Suppressor macrophage treated with lipopolysaccharide for 1 hour (primary cell): ENCODE measurements around the gene HOXA5.

Experiments used
- DNase-seq, 3 donors: peaks; one replicate each; pipeline ENCODE4 v3.0.0-alpha.2; 2020 to 2022

The HOXA5 gene

DNA sequence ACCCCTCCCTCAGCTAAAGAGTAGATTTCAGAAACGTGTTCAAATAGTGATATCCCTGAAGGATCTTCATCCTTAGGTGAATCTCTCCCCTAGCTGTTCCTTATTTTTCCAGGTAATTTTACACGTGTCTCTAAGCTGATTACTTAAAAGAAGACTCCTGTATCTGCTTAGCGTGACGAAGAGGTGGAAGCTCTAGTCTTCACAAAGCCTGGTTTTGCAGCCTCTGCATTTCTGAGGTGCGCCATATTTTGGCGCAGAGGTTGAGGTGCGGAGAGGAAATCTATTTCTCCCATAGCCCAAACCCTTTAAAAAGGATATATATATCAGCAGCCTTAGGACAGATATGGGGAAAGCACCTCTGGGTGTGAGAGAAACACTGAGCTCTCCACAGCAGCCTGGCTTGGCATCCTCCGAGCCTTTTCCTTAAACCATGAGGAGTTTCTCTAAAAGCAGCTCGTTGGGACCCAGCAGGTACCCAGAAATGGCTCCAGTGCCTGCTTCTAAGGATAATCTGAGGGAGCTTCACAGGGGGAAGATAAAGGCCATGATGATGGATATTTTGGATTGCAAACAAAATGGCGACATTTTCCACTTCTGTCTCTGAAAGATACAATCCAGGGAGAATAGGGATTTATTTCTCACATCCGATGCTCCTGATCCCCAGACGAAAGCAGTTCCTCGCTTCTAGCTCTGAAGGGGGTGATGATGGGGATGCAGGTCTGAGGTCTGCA, 38.0 kb downstream of the HOXA5 start:
- DNase-seq: no peak

DNA sequence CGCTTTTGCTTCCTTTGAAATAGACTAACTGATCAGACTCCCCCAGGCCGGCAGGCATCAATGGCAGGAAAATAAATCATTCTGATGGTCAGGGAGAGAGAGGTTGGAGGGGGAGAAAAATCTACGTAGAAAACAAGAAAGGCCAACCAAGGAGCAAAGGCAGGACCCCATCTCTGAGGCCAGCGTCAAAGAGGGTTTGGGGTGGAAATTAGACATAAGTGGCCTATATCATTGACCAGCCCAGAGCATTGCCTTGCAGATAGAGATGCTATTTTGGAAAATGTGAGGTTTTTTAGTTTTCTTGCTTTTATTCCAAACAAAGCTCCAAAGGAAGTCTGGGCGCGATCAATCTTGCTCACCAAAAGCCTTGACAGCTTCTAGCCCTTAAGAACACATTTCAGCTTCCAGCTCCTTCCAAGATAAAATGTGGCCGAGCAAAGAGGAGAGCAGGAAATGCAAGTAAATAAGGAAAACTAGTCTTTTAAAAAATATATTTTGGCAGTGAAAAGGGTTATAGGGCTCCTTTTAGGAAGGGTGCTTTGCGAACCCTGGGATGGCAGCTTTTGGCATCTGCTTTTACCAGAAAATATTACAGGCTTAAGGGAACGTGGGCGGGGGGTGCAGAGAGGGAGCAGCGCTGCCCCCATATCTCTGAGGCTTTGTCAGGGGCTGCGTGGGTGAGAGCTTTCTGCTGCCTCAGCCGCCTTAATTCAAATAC, 39.0 kb downstream of the HOXA5 start:
- no peak for DNase-seq

GRCh38 chr7:27103489-27104226, 39.8 kb downstream of the HOXA5 start:
- DNase-seq: no peak

DNA sequence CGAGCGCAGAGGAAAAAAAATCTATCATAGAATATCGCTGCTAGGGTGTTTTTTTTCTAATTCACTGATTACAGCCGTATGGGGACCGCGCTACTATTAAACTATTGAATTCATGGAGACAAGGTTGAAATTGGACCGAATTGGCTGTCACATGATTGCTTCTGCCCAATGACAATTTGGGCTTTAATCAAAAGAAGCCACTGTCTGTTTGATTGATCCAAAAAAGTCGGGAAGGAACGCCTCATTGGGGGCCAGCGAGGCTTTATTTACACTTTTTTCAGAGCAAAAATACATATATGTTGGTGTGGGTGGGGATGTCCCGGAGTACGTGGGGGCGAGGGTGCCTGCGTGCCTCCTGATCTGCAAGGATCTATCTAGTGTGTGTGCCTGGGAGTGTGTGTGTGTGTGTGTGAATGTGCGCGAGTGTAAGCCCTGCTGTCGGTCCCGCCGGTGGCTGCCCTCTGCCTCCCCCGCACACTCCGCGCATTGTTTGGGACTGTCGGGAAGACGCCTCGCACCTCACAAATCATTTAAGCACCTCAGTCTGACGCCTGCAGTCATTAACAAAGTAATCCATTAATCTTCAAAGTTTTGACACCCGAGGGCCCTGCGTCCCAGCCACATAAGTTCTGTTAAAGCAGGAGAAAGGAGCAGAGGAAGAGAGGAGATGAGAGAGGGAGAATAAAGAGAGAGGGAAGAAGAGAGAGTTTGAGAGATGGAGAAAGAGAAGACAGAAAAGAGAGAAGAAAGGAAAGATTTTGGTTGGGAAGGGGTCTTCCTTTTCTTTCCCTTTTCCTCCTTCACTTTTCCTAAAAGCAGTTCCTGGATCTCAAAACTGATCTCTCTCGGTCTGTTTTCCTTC, 40.7 kb downstream of the HOXA5 start, which contains the start of gene HOXA2:
Gene HOXA2 (minus strand): TSS at position 103 of the 862 bp plus-strand sequence. CDS start 183 bp downstream, outside the sequence.
- peak in 1 of 3 donors; percentile 22 for DNase-seq

- DNase-seq: peak in 1 of 3 donors; percentile 32
These were observed 41.4 kb downstream of the HOXA5 start for GRCh38 chr7:27101957-27102580.

GRCh38 chr7:27101171-27101956, 42.1 kb downstream of the HOXA5 start:
- DNase-seq: peak; percentile 42 to 62 (median 62)

DNA sequence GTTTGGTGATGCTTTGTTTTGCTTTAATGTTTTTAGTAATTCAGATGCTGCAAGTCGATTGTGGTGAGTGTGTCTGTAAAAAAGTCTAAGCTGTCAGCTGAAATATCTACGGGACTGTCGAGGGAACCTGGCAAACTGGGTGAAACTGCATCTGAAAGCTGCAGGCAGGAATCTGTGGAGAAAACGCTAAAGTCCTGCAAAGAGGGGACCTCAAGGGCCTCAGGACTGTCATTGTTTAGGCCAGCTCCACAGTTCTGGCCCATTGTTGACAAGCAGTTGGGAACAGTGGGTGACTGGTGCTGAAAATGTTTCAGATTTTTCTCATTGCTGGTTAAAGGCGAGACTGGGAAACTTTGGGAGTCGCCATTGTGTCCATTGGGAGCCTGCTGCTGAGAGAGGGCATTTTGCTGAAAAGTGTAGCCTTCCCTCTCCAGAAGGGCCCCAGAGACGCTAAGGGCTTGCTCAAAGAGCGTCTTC, 42.7 kb downstream of the HOXA5 start:
- DNase-seq: no peak

DNA sequence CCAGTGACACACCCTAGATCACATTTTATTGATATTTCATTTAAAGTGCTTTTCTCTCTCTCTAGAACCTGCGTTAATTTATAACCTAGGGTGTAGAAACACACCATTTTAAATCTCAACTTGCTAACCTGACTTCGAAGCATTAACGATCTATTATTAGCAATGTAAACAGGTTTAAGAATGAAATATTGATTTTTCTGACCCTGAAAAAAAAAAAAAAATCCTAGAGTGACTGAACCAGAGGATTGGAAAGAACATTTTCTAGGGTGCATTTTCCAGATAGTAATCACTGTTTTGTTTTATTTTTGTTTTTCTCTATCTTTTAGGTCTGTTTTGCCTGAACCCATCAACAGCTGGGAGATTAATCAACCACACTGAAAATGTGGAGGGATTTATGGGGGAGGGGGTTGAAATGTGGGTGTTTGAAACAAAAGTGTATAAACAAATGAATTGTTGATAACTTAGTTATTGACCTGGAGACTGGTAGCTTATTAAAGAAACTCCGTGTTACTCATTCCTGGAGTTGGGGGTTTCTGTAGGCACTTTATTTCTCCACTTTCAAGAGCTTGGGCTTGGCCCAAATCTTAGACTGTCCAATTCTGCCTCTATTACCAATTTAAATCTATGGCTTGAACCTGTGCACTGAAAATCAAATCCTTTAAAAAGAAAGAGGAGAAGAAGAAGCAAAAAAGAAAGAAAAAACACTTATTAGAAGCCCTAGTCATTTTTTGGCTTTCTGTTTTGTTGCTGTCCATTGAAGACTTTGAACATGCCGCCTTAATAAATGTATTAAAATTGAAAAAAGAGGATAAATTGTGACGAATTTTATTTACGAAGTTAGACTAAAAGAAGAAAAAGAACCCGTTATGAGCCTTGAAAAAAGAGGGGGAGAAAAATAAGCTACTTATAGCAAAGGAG, 43.8 kb downstream of the HOXA5 start:
- DNase-seq: no peak

DNA sequence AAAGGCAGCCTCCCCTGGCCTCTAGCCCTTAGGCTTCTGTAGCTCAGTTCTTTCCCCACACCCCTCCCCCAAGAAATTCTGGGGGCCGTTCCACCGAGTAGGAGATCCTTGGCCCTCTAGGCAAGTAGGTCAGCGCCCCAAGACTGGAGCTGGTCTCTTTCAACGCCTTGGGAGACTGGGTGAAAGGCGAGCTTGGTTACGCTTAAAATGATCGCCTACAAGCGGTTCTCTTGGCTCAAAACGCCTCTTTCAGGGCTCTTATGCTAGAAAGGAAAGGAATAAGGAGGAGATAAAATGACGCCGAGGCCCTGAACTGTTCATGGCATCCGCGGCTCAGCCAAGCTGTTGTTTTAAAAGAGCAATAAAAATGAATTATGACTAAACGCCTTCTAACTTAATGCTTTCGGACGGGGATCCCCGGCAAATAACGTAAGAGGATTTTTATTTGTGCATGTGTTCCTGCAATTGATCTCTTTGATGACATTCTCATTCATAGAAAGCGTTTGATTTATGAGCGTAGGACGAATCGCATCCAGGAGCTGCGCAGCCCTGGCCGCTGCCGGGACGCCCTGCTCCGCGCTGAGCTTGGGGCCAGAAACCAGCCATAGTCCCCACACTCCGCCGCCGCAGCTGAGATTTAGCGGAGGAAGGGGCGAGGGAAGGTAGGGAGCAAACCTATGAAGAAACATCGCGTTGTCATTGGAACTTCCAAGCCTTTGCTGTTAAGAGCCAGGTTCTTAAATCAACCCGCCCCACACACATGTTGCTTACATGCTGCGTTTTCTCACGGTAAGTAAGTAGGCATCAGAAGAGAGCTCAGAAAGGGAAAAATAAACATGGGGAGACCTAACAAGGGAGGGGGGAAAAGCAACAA, 44.7 kb downstream of the HOXA5 start:
- peak; percentile 24 to 46 (median 26) for DNase-seq

- DNase-seq: peak; percentile 31 to 53 (median 53)
These were observed 45.5 kb downstream of the HOXA5 start for GRCh38 chr7:27097686-27098577.

GRCh38 chr7:27096768-27097514, 46.5 kb downstream of the HOXA5 start:
- peak; percentile 88 to 90 (median 89) for DNase-seq

DNA sequence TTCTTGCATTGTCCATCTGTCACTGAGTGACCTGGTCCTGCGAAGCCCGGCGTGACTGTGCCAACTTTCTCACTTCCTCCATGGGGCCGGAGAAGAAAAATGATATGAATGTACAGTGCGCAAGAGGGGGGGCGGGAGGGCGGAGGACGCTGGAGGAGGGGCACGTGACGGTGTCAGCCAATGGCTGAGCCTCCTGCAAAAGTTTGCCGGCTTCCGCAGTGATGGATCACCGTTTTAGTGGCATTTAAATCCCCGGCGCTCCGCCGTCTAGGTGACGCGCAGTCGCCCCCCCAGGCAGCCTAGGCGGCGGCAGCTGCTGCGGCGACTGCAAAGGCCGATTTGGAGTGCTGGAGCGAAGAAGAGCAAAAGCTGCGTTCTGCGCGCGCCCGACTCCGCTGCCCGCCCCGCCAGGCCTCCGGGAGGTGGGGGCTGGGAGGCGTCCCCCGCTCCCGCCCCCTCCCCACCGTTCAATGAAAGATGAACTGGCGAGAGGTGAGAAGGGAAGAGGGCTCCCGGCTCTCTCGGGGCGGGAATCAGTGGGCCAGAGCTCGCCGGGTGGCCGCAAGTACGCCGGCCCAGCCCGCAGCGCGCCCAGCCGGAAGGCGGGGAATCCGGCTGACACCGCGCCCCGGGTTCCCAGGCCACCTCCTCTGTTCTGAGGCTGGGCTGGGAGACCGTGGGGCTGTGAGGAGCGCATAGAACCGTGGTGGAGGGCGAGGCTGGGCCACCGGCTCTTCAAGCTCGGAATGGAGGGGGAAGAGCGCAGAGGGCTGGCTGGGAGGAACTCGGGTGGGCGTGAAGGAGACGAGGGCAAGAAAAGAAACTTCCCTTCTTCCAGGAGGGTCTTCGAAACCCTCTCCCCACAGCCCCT, 47.3 kb downstream of the HOXA5 start, which contains the start of gene HOXA1:
Gene HOXA1 (minus strand): TSS at position 104 of the 871 bp plus-strand sequence. CDS start 88 bp downstream, at position 16.
- peak; percentile 92 to 93 (median 93) for DNase-seq

GRCh38 chr7:27095050-27095896, 48.2 kb downstream of the HOXA5 start:
- peak; percentile 17 to 34 (median 32) for DNase-seq

GRCh38 chr7:27094304-27095049, 49.0 kb downstream of the HOXA5 start:
- DNase-seq: no peak
